Hepatocyte (in vitro differentiated cells): ENCODE results near the gene LIPH.

Experiments used
- CTCF ChIP-seq: fragments of 200-600 bp; sonication (generic); IDR thresholded peaks from 2 replicates; pipeline ENCODE4 v1.5.1; 2016; ENCODE audit warnings: antibody characterized with exemption, mild to moderate bottlenecking; ENCODE audit not compliant: poor library complexity
- EZH2 ChIP-seq: fragments of 200-600 bp; sonication (generic); IDR thresholded peaks from 2 replicates; pipeline ENCODE4 v1.6.1; 2016; ENCODE audit warnings: antibody characterized with exemption, mild to moderate bottlenecking, borderline replicate concordance

GRCh38 chr3:185537369-185537970 lies 14.9 kb downstream of the LIPH start:
- TF ChIP-seq CTCF (no peak), EZH2 (no peak)
